Muscle layer of duodenum (tissue), 2 donors: Measurements from ENCODE around the gene GCKR.
"Not testable (repeated sequence)": the region's sequence is repeated elsewhere in the genome, so short reads cannot be mapped to it uniquely, and the experiment has no call there.

Experiments used
- H3K27ac ChIP-seq: one replicate; pipeline ENCODE4 v1.7.0; 2013; ENCODE audit warnings: mild to moderate bottlenecking, low read length
- H3K27me3 ChIP-seq: one replicate; pipeline ENCODE4 v1.7.0; 2013; ENCODE audit warnings: low read depth, mild to moderate bottlenecking, control low read depth, low read length
- H3K36me3 ChIP-seq, 2 donors: one replicate each; pipeline ENCODE4 v1.7.0; 2013; ENCODE audit warnings: low read length in 2 of 2, control low read depth in 1 of 2, mild to moderate bottlenecking in 1 of 2; ENCODE audit not compliant: insufficient read depth in 2 of 2, control insufficient read depth in 1 of 2
- H3K4me1 ChIP-seq, 2 donors: one replicate each; pipeline ENCODE4 v1.7.0; 2013; ENCODE audit warnings: low read length in 2 of 2, mild to moderate bottlenecking in 2 of 2, control low read depth in 1 of 2, moderate library complexity in 1 of 2; ENCODE audit not compliant: insufficient read depth in 2 of 2, control insufficient read depth in 1 of 2
- H3K4me3 ChIP-seq, 2 donors: one replicate each; pipeline ENCODE4 v1.7.0; 2013; ENCODE audit warnings: low read length in 2 of 2, low read depth in 1 of 2, mild to moderate bottlenecking in 1 of 2
- H3K9me3 ChIP-seq, 2 donors: one replicate each; pipeline ENCODE4 v1.7.0; 2013; ENCODE audit warnings: low read length in 2 of 2, control low read depth in 1 of 2, mild to moderate bottlenecking in 1 of 2; ENCODE audit not compliant: control insufficient read depth in 1 of 2
- donor health status: healthy.

The GCKR gene

GRCh38 chr2:27545348-27546141, 48.9 kb downstream of the GCKR start:
- no peaks in the 10 kb centered on the region for H3K9me3 ChIP-seq
- H3K4me1 ChIP-seq, result no peaks in the 10 kb centered on the region
- H3K27ac ChIP-seq, result no peak overlapping the region
- no peaks in the 10 kb centered on the region for H3K27me3 ChIP-seq
- no peak overlapping the region for H3K4me3 ChIP-seq
- no peaks in the 10 kb centered on the region for H3K36me3 ChIP-seq

GRCh38 chr2:27549303-27549702, 52.7 kb downstream of the GCKR start:
- no peak overlapping the region for H3K27ac ChIP-seq
- no peaks in the 10 kb centered on the region for H3K4me1 ChIP-seq
- H3K27me3 ChIP-seq, result no peaks in the 10 kb centered on the region
- H3K36me3 ChIP-seq, result no peaks in the 10 kb centered on the region
- no peaks in the 10 kb centered on the region for H3K9me3 ChIP-seq
- H3K4me3 ChIP-seq, result no peak overlapping the region

GRCh38 chr2:27551514-27551913, 54.9 kb downstream of the GCKR start:
- H3K4me1 ChIP-seq, result no peaks in the 10 kb centered on the region
- H3K27me3 ChIP-seq, result no peaks in the 10 kb centered on the region
- H3K4me3 ChIP-seq, result no peak overlapping the region
- H3K36me3 ChIP-seq, result no peaks in the 10 kb centered on the region
- H3K27ac ChIP-seq, result no peak overlapping the region
- H3K9me3 ChIP-seq, result no peaks in the 10 kb centered on the region

- Histone ChIP-seq H3K4me3 (no peak overlapping the region), H3K27me3 (no peaks in the 10 kb centered on the region), H3K27ac (no peak overlapping the region), H3K4me1 (no peaks in the 10 kb centered on the region), H3K36me3 (no peaks in the 10 kb centered on the region), H3K9me3 (no peaks in the 10 kb centered on the region)
Observed at GRCh38 chr2:27552941-27553340, 56.3 kb downstream of the GCKR start.

GRCh38 chr2:27554451-27554850, 57.8 kb downstream of the GCKR start:
- not testable (repeated sequence) for H3K4me1 ChIP-seq, H3K36me3 ChIP-seq, H3K27ac ChIP-seq, H3K27me3 ChIP-seq, H3K4me3 ChIP-seq, H3K9me3 ChIP-seq

- no peaks in the 10 kb centered on the region for H3K36me3 ChIP-seq
- no peaks in the 10 kb centered on the region for H3K9me3 ChIP-seq
- no peak overlapping the region for H3K27ac ChIP-seq
- H3K4me3 ChIP-seq, result no peak overlapping the region
- H3K4me1 ChIP-seq, result no peaks in the 10 kb centered on the region
- H3K27me3 ChIP-seq, result no peaks in the 10 kb centered on the region
Observed at GRCh38 chr2:27559228-27559627, 62.6 kb downstream of the GCKR start.

GRCh38 chr2:27561060-27561459, 64.4 kb downstream of the GCKR start:
- no peaks in the 10 kb centered on the region for H3K27me3 ChIP-seq

GRCh38 chr2:27566628-27567027, 70.0 kb downstream of the GCKR start:
- Histone ChIP-seq H3K4me3 (no peak overlapping the region), H3K27me3 (no peaks in the 10 kb centered on the region), H3K9me3 (peaks cover 0 to 3% of the 10 kb centered on the region in 2 donors), H3K4me1 (no peaks in the 10 kb centered on the region), H3K36me3 (no peaks in the 10 kb centered on the region), H3K27ac (no peak overlapping the region)

More at GRCh38 chr2:27561060-27561459, 64.4 kb downstream of the GCKR start:
- no peaks in the 10 kb centered on the region for H3K36me3 ChIP-seq
- H3K27ac ChIP-seq, result no peak overlapping the region
- no peaks in the 10 kb centered on the region for H3K4me1 ChIP-seq
- no peaks in the 10 kb centered on the region for H3K9me3 ChIP-seq
- H3K4me3 ChIP-seq, result no peak overlapping the region

- H3K27ac ChIP-seq, result no peak overlapping the region
Observed at GRCh38 chr2:27569398-27569797, 72.8 kb downstream of the GCKR start.

GRCh38 chr2:27571197-27571596, 74.6 kb downstream of the GCKR start:
- Histone ChIP-seq H3K27me3 (no peaks in the 10 kb centered on the region), H3K27ac (no peak overlapping the region), H3K9me3 (peaks cover 9 to 47% of the 10 kb centered on the region in 2 donors), H3K4me1 (no peaks in the 10 kb centered on the region), H3K36me3 (no peaks in the 10 kb centered on the region), H3K4me3 (no peak overlapping the region)

More at GRCh38 chr2:27569398-27569797, 72.8 kb downstream of the GCKR start:
- peaks cover 9 to 30% of the 10 kb centered on the region in 2 donors for H3K9me3 ChIP-seq
- no peaks in the 10 kb centered on the region for H3K27me3 ChIP-seq
- no peaks in the 10 kb centered on the region for H3K36me3 ChIP-seq
- H3K4me3 ChIP-seq, result no peak overlapping the region
- no peaks in the 10 kb centered on the region for H3K4me1 ChIP-seq

GRCh38 chr2:27571681-27572080, 75.0 kb downstream of the GCKR start:
- H3K9me3 ChIP-seq, result peaks cover 9 to 52% of the 10 kb centered on the region in 2 donors
- H3K27me3 ChIP-seq, result no peaks in the 10 kb centered on the region
- H3K36me3 ChIP-seq, result no peaks in the 10 kb centered on the region
- no peak overlapping the region for H3K27ac ChIP-seq
- no peak overlapping the region for H3K4me3 ChIP-seq
- no peaks in the 10 kb centered on the region for H3K4me1 ChIP-seq

GRCh38 chr2:27572439-27572838, 75.8 kb downstream of the GCKR start:
- Histone ChIP-seq H3K27me3 (no peaks in the 10 kb centered on the region), H3K9me3 (peaks cover 9 to 60% of the 10 kb centered on the region in 2 donors), H3K27ac (no peak overlapping the region), H3K4me1 (no peaks in the 10 kb centered on the region), H3K4me3 (no peak overlapping the region), H3K36me3 (peaks cover 0 to 3% of the 10 kb centered on the region in 2 donors)
